ENCODE data around the gene CLEC1B. TPM values are rescaled to one million over a fixed set of nuclear protein-coding genes. Genes with fewer than 3 reads are reported as not detected.
"Not testable (repeated sequence)": the region's sequence is repeated elsewhere in the genome, so short reads cannot be mapped to it uniquely, and the experiment has no call there.

The CLEC1B gene
- total RNA-seq, 2 donors from 2014 or later, result not detected

GRCh38 chr12:9957834-9958233 lies 41.1 kb downstream of the CLEC1B start:
- Histone ChIP-seq H3K27me3 (no peaks in the 10 kb centered on the region), H3K4me3 (no peak overlapping the region), H3K36me3 (no peaks in the 10 kb centered on the region), H3K9me3 (no peaks in the 10 kb centered on the region), H3K27ac (no peak overlapping the region), H3K4me1 (no peaks in the 10 kb centered on the region)
- no peak for DNase-seq (ENCODE audit: low spot score)
- TF ChIP-seq CTCF (IDR thresholded peaks at IDR 0.05), result no peak

- not testable (repeated sequence) for H3K36me3 ChIP-seq; H3K27me3 ChIP-seq; H3K27ac ChIP-seq; H3K4me1 ChIP-seq; H3K4me3 ChIP-seq; H3K9me3 ChIP-seq; DNase-seq (ENCODE audit: low spot score)
Measured at GRCh38 chr12:9952954-9953729, 45.8 kb downstream of the CLEC1B start.

GRCh38 chr12:9951026-9951675 lies 47.8 kb downstream of the CLEC1B start:
- H3K4me1 ChIP-seq, result no peaks in the 10 kb centered on the region
- no peak overlapping the region for H3K27ac ChIP-seq
- TF ChIP-seq CTCF (IDR thresholded peaks at IDR 0.05), result no peak
- H3K27me3 ChIP-seq, result no peaks in the 10 kb centered on the region
- no peak for DNase-seq (ENCODE audit: low spot score)
- H3K9me3 ChIP-seq, result no peaks in the 10 kb centered on the region
- no peaks in the 10 kb centered on the region for H3K36me3 ChIP-seq
- no peak overlapping the region for H3K4me3 ChIP-seq

- Histone ChIP-seq H3K36me3 (no peaks in the 10 kb centered on the region), H3K4me1 (no peaks in the 10 kb centered on the region), H3K27me3 (no peaks in the 10 kb centered on the region), H3K9me3 (no peaks in the 10 kb centered on the region), H3K27ac (no peak overlapping the region), H3K4me3 (no peak overlapping the region)
- no peak for TF ChIP-seq CTCF (IDR thresholded peaks at IDR 0.05)
- no peak for DNase-seq (ENCODE audit: low spot score)
Measured at GRCh38 chr12:9948606-9949296, 50.2 kb downstream of the CLEC1B start.

- H3K27me3 ChIP-seq, result no peaks in the 10 kb centered on the region
- H3K36me3 ChIP-seq, result no peaks in the 10 kb centered on the region
- H3K9me3 ChIP-seq, result no peaks in the 10 kb centered on the region
- H3K4me3 ChIP-seq, result no peak overlapping the region
- DNase-seq (ENCODE audit: low spot score), result no peak
- H3K4me1 ChIP-seq, result no peaks in the 10 kb centered on the region
- TF ChIP-seq CTCF (IDR thresholded peaks at IDR 0.05), result no peak
- no peak overlapping the region for H3K27ac ChIP-seq
Measured at GRCh38 chr12:9947674-9948073, 51.2 kb downstream of the CLEC1B start.

- no peak for DNase-seq (ENCODE audit: low spot score)
- TF ChIP-seq CTCF (IDR thresholded peaks at IDR 0.05), result no peak
- Histone ChIP-seq H3K4me1 (no peaks in the 10 kb centered on the region), H3K27ac (no peak overlapping the region), H3K9me3 (no peaks in the 10 kb centered on the region), H3K27me3 (no peaks in the 10 kb centered on the region), H3K4me3 (no peak overlapping the region), H3K36me3 (no peaks in the 10 kb centered on the region)
Measured at GRCh38 chr12:9944391-9944790, 54.5 kb downstream of the CLEC1B start.
